ENCODE measurements around the gene KRT9. TPM values are rescaled to one million over a fixed set of nuclear protein-coding genes. Genes with fewer than 3 reads are reported as not detected.
"Not testable (repeated sequence)": the region's sequence is repeated elsewhere in the genome, so short reads cannot be mapped to it uniquely, and the experiment has no call there.

The KRT9 gene
- total RNA-seq, 1 donor from 2014 or later = not detected

GRCh38 chr17:41586863-41587495 lies 15.1 kb upstream of the KRT9 start, which contains the start of gene KRT14:
TSS of gene KRT14 (minus strand) at chr17:41586895. CDS start at chr17:41586834, 61 bp downstream.
- Mint-ChIP-seq H3K27me3 (ENCODE audit: unreplicated experiment) (peaks cover 6% of the 10 kb centered on the region), H3K27ac (ENCODE audit: unreplicated experiment) (no peak within 1 kb of the TSS), H3K4me1 (ENCODE audit: unreplicated experiment) (no peaks in the 10 kb centered on the region), H3K9me3 (ENCODE audit: unreplicated experiment) (no peaks in the 10 kb centered on the region), H3K4me3 (ENCODE audit: unreplicated experiment) (no peak within 1 kb of the TSS), H3K36me3 (ENCODE audit: low read depth, unreplicated experiment) (no peaks in the 10 kb centered on the region)
- no peak for DNase-seq (ENCODE audit: low spot score)
- no peak for TF ChIP-seq CTCF (IDR thresholded peaks at IDR 0.05; ENCODE audit: unreplicated experiment)

DNA sequence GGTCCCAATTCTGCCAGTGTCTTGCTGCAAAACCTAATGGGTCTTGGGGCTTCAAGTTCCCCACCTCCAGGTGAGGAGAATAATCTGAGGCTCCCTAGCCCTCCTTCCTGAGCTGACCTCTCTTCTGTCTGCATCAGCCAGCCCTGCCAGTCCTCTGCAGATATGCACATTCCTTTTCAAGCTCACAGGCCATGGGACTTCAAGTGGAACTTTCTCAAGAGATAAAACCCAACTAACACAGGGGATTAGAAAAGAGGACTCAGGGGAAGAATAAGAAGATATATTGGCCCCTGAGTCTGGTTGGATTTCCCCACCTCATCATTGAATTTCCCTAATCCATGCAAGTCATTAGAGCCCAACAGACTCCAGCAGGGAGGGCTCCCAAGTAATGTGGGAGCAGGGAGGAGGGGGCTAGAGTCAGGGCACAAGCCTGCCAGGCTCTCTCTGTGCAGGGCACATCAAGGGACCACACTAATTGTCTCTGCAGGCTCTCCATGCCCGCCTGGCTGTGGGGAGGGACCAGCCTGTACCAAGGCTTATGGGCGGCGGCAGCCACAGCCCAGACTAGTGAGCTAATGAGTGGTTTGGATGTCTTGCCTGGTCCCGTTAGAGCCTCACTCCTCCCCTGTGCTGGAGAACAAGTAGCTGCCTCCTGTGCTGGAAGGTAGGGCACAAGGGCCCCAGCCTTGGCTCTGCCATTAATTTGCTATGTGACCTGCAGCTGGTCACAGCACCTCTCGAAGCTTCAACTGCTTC lies 13.6 kb upstream of the KRT9 start:
- Mint-ChIP-seq H3K4me1 (ENCODE audit: unreplicated experiment) (no peaks in the 10 kb centered on the region), H3K27me3 (ENCODE audit: unreplicated experiment) (peaks cover 9% of the 10 kb centered on the region), H3K4me3 (ENCODE audit: unreplicated experiment) (no peak overlapping the region), H3K9me3 (ENCODE audit: unreplicated experiment) (no peaks in the 10 kb centered on the region), H3K27ac (ENCODE audit: unreplicated experiment) (no peak overlapping the region), H3K36me3 (ENCODE audit: low read depth, unreplicated experiment) (no peaks in the 10 kb centered on the region)
- no peak for TF ChIP-seq CTCF (IDR thresholded peaks at IDR 0.05; ENCODE audit: unreplicated experiment)
- DNase-seq (ENCODE audit: low spot score) = no peak

GRCh38 chr17:41584331-41584927 lies 12.6 kb upstream of the KRT9 start:
- not testable (repeated sequence) for H3K36me3 Mint-ChIP-seq (ENCODE audit: low read depth, unreplicated experiment); H3K27me3 Mint-ChIP-seq (ENCODE audit: unreplicated experiment); DNase-seq (ENCODE audit: low spot score); H3K4me1 Mint-ChIP-seq (ENCODE audit: unreplicated experiment); H3K4me3 Mint-ChIP-seq (ENCODE audit: unreplicated experiment); H3K27ac Mint-ChIP-seq (ENCODE audit: unreplicated experiment); H3K9me3 Mint-ChIP-seq (ENCODE audit: unreplicated experiment)

DNA sequence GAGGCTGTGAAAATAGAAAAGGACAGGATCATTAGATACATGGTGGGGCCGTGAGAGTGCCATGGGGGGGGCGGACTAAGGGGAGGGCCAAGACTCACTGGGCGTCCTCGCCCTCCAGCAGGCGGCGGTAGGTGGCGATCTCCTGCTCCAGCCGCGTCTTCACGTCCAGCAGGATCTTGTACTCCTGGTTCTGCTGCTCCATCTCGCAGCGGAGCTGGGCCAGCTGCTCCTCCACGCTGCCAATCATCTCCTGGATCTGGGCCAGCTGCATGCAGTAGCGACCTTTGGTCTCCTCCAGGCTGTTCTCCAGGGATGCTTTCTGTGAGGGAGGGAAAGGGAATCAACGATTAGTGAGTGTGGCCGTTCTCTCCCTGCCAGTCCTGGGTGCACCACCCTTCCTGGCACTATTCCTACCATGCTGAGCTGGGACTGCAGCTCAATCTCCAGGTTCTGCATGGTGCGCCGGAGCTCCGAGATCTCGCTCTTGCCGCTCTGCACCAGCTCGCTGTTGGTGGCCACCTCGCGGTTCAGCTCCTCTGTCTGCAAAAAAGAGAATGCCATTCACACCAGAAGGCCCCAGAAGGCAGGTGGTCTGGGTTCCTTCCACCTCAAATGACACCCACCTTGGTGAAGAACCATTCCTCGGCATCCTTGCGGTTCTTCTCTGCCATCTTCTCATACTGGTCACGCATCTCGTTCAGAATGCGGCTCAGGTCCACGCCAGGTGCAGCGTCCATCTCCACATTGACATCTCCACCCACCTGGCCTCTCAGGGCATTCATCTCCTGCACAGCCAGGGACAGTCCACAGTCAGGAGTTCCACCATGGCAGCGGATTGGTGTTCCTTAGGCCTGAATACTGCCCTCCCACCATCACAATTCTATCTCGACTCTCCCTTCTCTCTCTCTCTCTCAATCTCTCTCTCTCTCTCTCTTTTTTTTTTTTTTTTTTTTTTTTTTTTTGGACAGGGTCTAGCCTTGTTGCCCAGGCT lies 11.6 kb upstream of the KRT9 start:
- H3K27ac Mint-ChIP-seq (ENCODE audit: unreplicated experiment) = no peak overlapping the region
- no peaks in the 10 kb centered on the region for H3K9me3 Mint-ChIP-seq (ENCODE audit: unreplicated experiment)
- no peaks in the 10 kb centered on the region for H3K4me1 Mint-ChIP-seq (ENCODE audit: unreplicated experiment)
- H3K4me3 Mint-ChIP-seq (ENCODE audit: unreplicated experiment) = no peak overlapping the region
- H3K36me3 Mint-ChIP-seq (ENCODE audit: low read depth, unreplicated experiment) = no peaks in the 10 kb centered on the region
- TF ChIP-seq CTCF (IDR thresholded peaks at IDR 0.05; ENCODE audit: unreplicated experiment) = no peak
- DNase-seq (ENCODE audit: low spot score) = no peak
- peaks cover 13% of the 10 kb centered on the region for H3K27me3 Mint-ChIP-seq (ENCODE audit: unreplicated experiment)

- not testable (repeated sequence) for DNase-seq (ENCODE audit: low spot score); H3K4me3 Mint-ChIP-seq (ENCODE audit: unreplicated experiment); H3K9me3 Mint-ChIP-seq (ENCODE audit: unreplicated experiment); H3K27ac Mint-ChIP-seq (ENCODE audit: unreplicated experiment); H3K4me1 Mint-ChIP-seq (ENCODE audit: unreplicated experiment); H3K36me3 Mint-ChIP-seq (ENCODE audit: low read depth, unreplicated experiment)
- H3K27me3 Mint-ChIP-seq (ENCODE audit: unreplicated experiment) = peaks cover 20% of the 10 kb centered on the region
Measured at GRCh38 chr17:41582061-41582968, 10.5 kb upstream of the KRT9 start.
